Calu3 (cell line): ENCODE data around the gene TRIM7. TPM values are rescaled to one million over a fixed set of nuclear protein-coding genes. Genes with fewer than 3 reads are reported as not detected.
A peak's percentile ranks its signal among the peaks of the same experiment; 100 is the strongest.
"Not testable (repeated sequence)": the region's sequence is repeated elsewhere in the genome, so short reads cannot be mapped to it uniquely, and the experiment has no call there.

ENCODE experiments used
- BruUV-seq: library from RNA; stranded (reverse); fragments of 400-500 nt; replicated peaks from 2 replicates; lab custom pipeline; 2021; lab: Mats Ljungman, UMichigan
- CTCF ChIA-PET: fragments of 300-600 bp; sonication (Branson Sonifier 250); formaldehyde crosslinking; loops from one replicate; lab custom pipeline; 2022; ENCODE audit warnings: antibody characterized with exemption; lab: Charles Lee
- DNase-seq: peaks from one replicate; pipeline ENCODE4 v3.0.0; 2022
- H3K27ac Mint-ChIP-seq: one replicate; pipeline ENCODE4 v1.8.0; 2022; ENCODE audit warnings: mixed read lengths; ENCODE audit not compliant: unreplicated experiment
- H3K27me3 Mint-ChIP-seq: one replicate; pipeline ENCODE4 v1.8.0; 2022; ENCODE audit warnings: mixed read lengths; ENCODE audit not compliant: unreplicated experiment
- H3K36me3 Mint-ChIP-seq: one replicate; pipeline ENCODE4 v1.8.0; 2022; ENCODE audit warnings: mild to moderate bottlenecking, moderate library complexity, mixed read lengths; ENCODE audit not compliant: insufficient read depth, unreplicated experiment
- H3K4me1 Mint-ChIP-seq: one replicate; pipeline ENCODE4 v1.8.0; 2022; ENCODE audit warnings: mild to moderate bottlenecking, low read depth, mixed read lengths; ENCODE audit not compliant: unreplicated experiment
- H3K4me3 Mint-ChIP-seq: one replicate; pipeline ENCODE4 v1.8.0; 2022; ENCODE audit warnings: mild to moderate bottlenecking, low read depth, moderate library complexity, mixed read lengths; ENCODE audit not compliant: unreplicated experiment
- H3K9me3 Mint-ChIP-seq: one replicate; pipeline ENCODE4 v1.8.0; 2022; ENCODE audit warnings: low read depth, mixed read lengths; ENCODE audit not compliant: unreplicated experiment
- intact Hi-C: fragments of 100-400 bp; cut with micrococcal nuclease; formaldehyde crosslinking; loops from one replicate; pipeline ENCODE4 v1.10.0; 2022; ENCODE audit not compliant: unreplicated experiment
- total RNA-seq: library from RNA; stranded (reverse); gene quantifications from 2 replicates; pipeline ENCODE4 v1.2.3, GENCODE V29; 2022
- TF ChIP-seq, protein P1 (sequence below): fragments of 200-600 bp; IDR thresholded peaks from one replicate; pipeline ENCODE4 v1.8.0; 2022; ENCODE audit warnings: antibody characterized with exemption; ENCODE audit not compliant: unreplicated experiment

Gene TRIM7
- total RNA-seq, 1 experiment from 2014 or later: 2.4 TPM

DNA sequence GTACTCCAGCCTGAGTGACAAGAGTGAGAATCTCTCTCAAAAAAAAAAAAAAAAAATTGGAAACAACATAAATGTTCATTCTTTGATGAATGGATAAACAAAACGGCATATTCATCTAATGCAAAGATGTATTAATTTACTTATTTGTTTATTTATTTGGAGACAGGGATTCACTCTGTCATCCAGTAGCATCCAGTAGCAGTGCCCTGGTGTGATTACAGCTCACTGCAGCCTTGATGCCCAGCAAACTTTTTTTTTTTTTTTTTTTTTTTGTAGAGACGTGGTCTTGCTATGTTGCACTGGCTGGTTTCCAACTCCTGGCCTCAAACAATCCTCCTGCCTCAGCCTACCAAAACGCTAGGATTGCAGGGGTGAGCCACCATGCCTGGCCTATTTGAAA lies 33.2 kb downstream of the TRIM7 start:
- Mint-ChIP-seq H3K27ac (no peak overlapping the region), H3K4me1 (peaks cover 52% of the 10 kb centered on the region), H3K4me3 (no peak overlapping the region), H3K36me3 (peaks cover 35% of the 10 kb centered on the region), H3K27me3 (peaks cover 52% of the 10 kb centered on the region), H3K9me3 (no peaks in the 10 kb centered on the region)
- TF ChIP-seq, protein P1, sequence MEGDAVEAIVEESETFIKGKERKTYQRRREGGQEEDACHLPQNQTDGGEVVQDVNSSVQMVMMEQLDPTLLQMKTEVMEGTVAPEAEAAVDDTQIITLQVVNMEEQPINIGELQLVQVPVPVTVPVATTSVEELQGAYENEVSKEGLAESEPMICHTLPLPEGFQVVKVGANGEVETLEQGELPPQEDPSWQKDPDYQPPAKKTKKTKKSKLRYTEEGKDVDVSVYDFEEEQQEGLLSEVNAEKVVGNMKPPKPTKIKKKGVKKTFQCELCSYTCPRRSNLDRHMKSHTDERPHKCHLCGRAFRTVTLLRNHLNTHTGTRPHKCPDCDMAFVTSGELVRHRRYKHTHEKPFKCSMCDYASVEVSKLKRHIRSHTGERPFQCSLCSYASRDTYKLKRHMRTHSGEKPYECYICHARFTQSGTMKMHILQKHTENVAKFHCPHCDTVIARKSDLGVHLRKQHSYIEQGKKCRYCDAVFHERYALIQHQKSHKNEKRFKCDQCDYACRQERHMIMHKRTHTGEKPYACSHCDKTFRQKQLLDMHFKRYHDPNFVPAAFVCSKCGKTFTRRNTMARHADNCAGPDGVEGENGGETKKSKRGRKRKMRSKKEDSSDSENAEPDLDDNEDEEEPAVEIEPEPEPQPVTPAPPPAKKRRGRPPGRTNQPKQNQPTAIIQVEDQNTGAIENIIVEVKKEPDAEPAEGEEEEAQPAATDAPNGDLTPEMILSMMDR: no peak
- no TSS peak for BruUV-seq
- no peak for DNase-seq
- intact Hi-C loops: no loop called here
- CTCF ChIA-PET: interaction anchor here (0.7 kb wide), 1 partner anchor 399 kb away, joined by 4 read pairs; no protein-coding TSS in a partner anchor

DNA sequence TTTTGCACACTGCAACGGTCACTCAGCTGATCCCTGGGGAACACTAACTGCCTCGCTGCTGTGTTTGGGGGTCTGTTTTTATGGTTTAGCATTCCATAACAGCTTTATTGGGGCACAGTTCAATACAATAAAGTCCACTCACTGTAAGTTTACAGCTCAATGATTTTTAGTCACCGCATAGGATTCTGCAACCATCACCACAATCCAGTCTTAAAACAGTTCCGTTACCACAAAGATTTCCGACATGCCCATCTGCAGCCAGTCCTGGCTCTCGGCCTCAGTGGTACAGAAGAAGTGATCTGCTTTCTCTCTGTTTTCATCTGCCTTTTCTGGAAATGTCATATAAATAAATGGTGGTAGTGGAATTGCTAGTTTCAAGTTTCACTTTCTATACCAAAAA lies 34.0 kb downstream of the TRIM7 start:
- TF ChIP-seq, protein P1: no peak
- no TSS peak for BruUV-seq
- Mint-ChIP-seq H3K4me1 (peaks cover 52% of the 10 kb centered on the region), H3K36me3 (peaks cover 35% of the 10 kb centered on the region), H3K27ac (no peak overlapping the region), H3K4me3 (peak overlapping the region; percentile 68), H3K9me3 (no peaks in the 10 kb centered on the region), H3K27me3 (peaks cover 50% of the 10 kb centered on the region)
- CTCF ChIA-PET: interaction anchor here (1.2 kb wide), 1 partner anchor 53 kb away, joined by 6 read pairs; no protein-coding TSS in a partner anchor
- intact Hi-C loops: no loop called here
- no peak for DNase-seq

DNA sequence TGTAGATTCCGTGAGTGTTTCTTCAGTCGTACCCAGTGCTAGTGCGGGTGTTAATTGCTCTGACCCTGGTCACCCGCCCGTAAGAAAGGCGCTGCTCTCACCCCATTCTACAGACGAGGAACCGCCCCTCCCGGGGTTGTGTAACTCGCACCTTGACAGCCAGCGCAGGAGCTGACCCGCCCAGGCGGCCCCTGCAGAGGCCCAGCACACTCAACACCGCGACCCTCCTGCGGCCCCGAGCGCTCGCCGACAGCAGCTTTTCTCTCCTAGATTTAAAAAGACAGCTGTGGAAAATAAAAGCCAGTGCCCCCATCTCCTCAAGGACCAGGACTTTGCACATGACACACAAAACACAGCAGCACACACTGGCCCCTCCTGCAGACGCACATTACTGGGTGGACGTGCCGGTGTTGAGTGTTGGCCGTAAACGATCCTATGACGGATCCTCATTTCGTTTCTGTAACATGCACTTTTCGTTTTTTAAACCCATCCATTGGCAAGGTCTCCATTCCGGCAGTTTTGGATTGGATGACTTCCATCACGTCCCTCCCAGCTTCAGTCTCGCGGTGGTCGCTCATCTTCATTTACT lies 34.7 kb downstream of the TRIM7 start:
- no peak for DNase-seq
- peaks cover 50% of the 10 kb centered on the region for H3K27me3 Mint-ChIP-seq
- peaks cover 35% of the 10 kb centered on the region for H3K36me3 Mint-ChIP-seq
- BruUV-seq: no TSS peak
- CTCF ChIA-PET: interaction anchor here (1.2 kb wide), 1 partner anchor 52 kb away, joined by 6 read pairs; no protein-coding TSS in a partner anchor
- intact Hi-C loops: no loop called here
- TF ChIP-seq, protein P1: no peak
- peak overlapping the region; percentile 68 for H3K4me3 Mint-ChIP-seq
- H3K4me1 Mint-ChIP-seq: peaks cover 52% of the 10 kb centered on the region
- H3K9me3 Mint-ChIP-seq: no peaks in the 10 kb centered on the region
- peak overlapping the region; percentile 28 for H3K27ac Mint-ChIP-seq

GRCh38 chr5:181169459-181170236 lies 35.3 kb downstream of the TRIM7 start:
- peak overlapping the region; percentile 68 for H3K4me3 Mint-ChIP-seq
- peaks cover 35% of the 10 kb centered on the region for H3K36me3 Mint-ChIP-seq
- peaks cover 52% of the 10 kb centered on the region for H3K4me1 Mint-ChIP-seq
- H3K9me3 Mint-ChIP-seq, intact Hi-C loops: not testable (repeated sequence)
- TSS peak; percentile 99 for BruUV-seq
- CTCF ChIA-PET: interaction anchor here (1.2 kb wide), 1 partner anchor 52 kb away, joined by 6 read pairs; no protein-coding TSS in a partner anchor
- peak overlapping the region; percentile 28 for H3K27ac Mint-ChIP-seq
- H3K27me3 Mint-ChIP-seq: peaks cover 50% of the 10 kb centered on the region
- peak; percentile 72 for DNase-seq
